ENCODE results near the gene EFCAB6. TPM values are rescaled to one million over a fixed set of nuclear protein-coding genes. Genes with fewer than 3 reads are reported as not detected.

Gene EFCAB6
- total and polyA plus RNA-seq, 9 of the 15 experiments (the other 6 are each of a cell fraction or from before 2014, with no cell fraction given), result 0.06 TPM; not detected in 8

GRCh38 chr22:43698403-43698802 is 113.7 kb downstream of the EFCAB6 start (continued):
- TF ChIP-seq ZNF140 (CRISPR knock-in tag; IDR thresholded peaks at IDR 0.05) (no peak), RBM39 (optimal IDR thresholded peaks at IDR 0.05; ENCODE audit: low read depth, low read length) (no peak)

- H2AFZ ChIP-seq (ENCODE audit: low read depth, low read length), result no peak overlapping the region
- in situ Hi-C loops (cut with MboI), result no loop called here
- WGBS (ENCODE audit: insufficient coverage, low coverage, missing lambda C conversion rate), result 3% methylated on average over 3 of the region's 3 CpGs
- no peak for DNase-seq (ENCODE audit: extremely low read depth in 1 of 4, low spot score in 3 of 4)
- H4K20me1 ChIP-seq (replicated peaks; ENCODE audit: control insufficient read depth, insufficient read depth, low read length), result no peaks in the 10 kb centered on the region
- no peaks in the 10 kb centered on the region for H3K9me1 ChIP-seq (ENCODE audit: control insufficient read depth, insufficient read depth, low read length)
- BruUV-seq (replicated peaks), result no TSS peak
- no peak for ATAC-seq
- H3K9ac ChIP-seq (ENCODE audit: insufficient read depth in 1 of 2, low read depth in 2 of 2, low read length in 2 of 2), result no peak overlapping the region
- ChIA-PET POLR2A (interaction anchor here (0.8 kb wide), 1 partner anchor 9 kb away, joined by 3 read pairs; no protein-coding TSS in a partner anchor), CTCF (ENCODE audit: low intra/inter-chr PET ratio) (no interaction called here)
- no peaks in the 10 kb centered on the region for H3K36me3 ChIP-seq (ENCODE audit: control insufficient read depth, insufficient read depth, low read length)
- H3K79me2 ChIP-seq (ENCODE audit: control insufficient read depth, insufficient read depth, low read length), result no peaks in the 10 kb centered on the region
- no peak overlapping the region for H3K27ac ChIP-seq (ENCODE audit: extremely low read depth, low read depth, low read length)
- H3K4me1 ChIP-seq (replicated peaks in 1 of 2; ENCODE audit: control insufficient read depth in 2 of 2, insufficient read depth in 2 of 2, low read length in 2 of 2), result no peaks in the 10 kb centered on the region
- no peaks in the 10 kb centered on the region for H3K9me3 ChIP-seq (replicated peaks; ENCODE audit: control insufficient read depth, insufficient read depth, low read depth, low read length)
- H3K4me3 ChIP-seq, result no peak overlapping the region
- no peak overlapping the region for H3K4me2 ChIP-seq (ENCODE audit: insufficient read depth, low read length)
- FAIRE-seq, result no peak
- intact Hi-C loops (cut with micrococcal nuclease), result no loop called here
- H3K27me3 ChIP-seq (ENCODE audit: control insufficient read depth in 2 of 2, insufficient read depth in 2 of 2, low read length in 2 of 2), result no peaks in the 10 kb centered on the region
- TF ChIP-seq ZNF561 (CRISPR knock-in tag; conservative IDR thresholded peaks at IDR 0.05) (no peak), HMGN3 (IDR thresholded peaks at IDR 0.05; ENCODE audit: borderline replicate concordance, extremely low read depth, insufficient read length, low read depth, low read length) (no peak), MTA3 (IDR thresholded peaks at IDR 0.05; ENCODE audit: borderline replicate concordance) (no peak), ZNF57 (CRISPR knock-in tag; IDR thresholded peaks at IDR 0.05) (no peak), TCF7L2 (IDR thresholded peaks at IDR 0.05; ENCODE audit: low read depth, low read length) (no peak), CBFA2T3 (IDR thresholded peaks at IDR 0.05) (no peak), RCOR1 (IDR thresholded peaks at IDR 0.05; ENCODE audit: borderline replicate concordance in 1 of 2, low read depth in 2 of 2, low read length in 2 of 2) (no peak), AFF1 (IDR thresholded peaks at IDR 0.05; ENCODE audit: low read depth in 1 of 2, partially characterized antibody in 2 of 2) (no peak), YY1 (IDR thresholded peaks at IDR 0.05; ENCODE audit: borderline replicate concordance in 1 of 3, control insufficient read depth in 1 of 3, extremely low read depth in 1 of 3, insufficient read depth in 3 of 3, insufficient read length in 1 of 3, insufficient replicate concordance in 2 of 3, low read depth in 1 of 3, low read length in 2 of 3) (no peak), NR2C2 (CRISPR knock-in tag; IDR thresholded peaks at IDR 0.05) (no peak), NR2C2 (tag; IDR thresholded peaks at IDR 0.05) (no peak), TAF9B (IDR thresholded peaks at IDR 0.05; ENCODE audit: partially characterized antibody) (no peak), MAZ (CRISPR knock-in tag; conservative IDR thresholded peaks at IDR 0.05 in 1 of 2, IDR thresholded peaks at IDR 0.05 in 1 of 2) (no peak)
Measured at GRCh38 chr22:43697894-43698293, 114.2 kb downstream of the EFCAB6 start.

Measured in K562 (cell line).